Muscle of leg (tissue), 11 donors: Measurements from ENCODE around the gene CAPNS2. TPM values are rescaled to one million over a fixed set of nuclear protein-coding genes. Genes with fewer than 3 reads are reported as not detected.

Experiments
- DNase-seq: peaks from one replicate; pipeline ENCODE4 v3.0.0; 2013
- H3K27ac ChIP-seq: one replicate; pipeline ENCODE4 v1.5.1; 2013; ENCODE audit warnings: mild to moderate bottlenecking, low read length, control low read depth
- H3K27me3 ChIP-seq: one replicate; pipeline ENCODE4 v1.6.1; 2013; ENCODE audit warnings: low read length; ENCODE audit not compliant: control insufficient read depth, insufficient read depth
- H3K36me3 ChIP-seq: one replicate; pipeline ENCODE4 v1.6.1; 2013; ENCODE audit warnings: low read length; ENCODE audit not compliant: control insufficient read depth, insufficient read depth
- H3K4me1 ChIP-seq: one replicate; pipeline ENCODE4 v1.6.1; 2013; ENCODE audit warnings: low read length; ENCODE audit not compliant: control insufficient read depth, insufficient read depth
- H3K4me3 ChIP-seq: one replicate; pipeline ENCODE4 v1.5.1; 2013; ENCODE audit warnings: low read length, control low read depth
- H3K9me3 ChIP-seq: replicated peaks from 2 replicates; pipeline ENCODE4 v1.6.1; 2013; ENCODE audit warnings: low read depth, low read length; ENCODE audit not compliant: control insufficient read depth
- WGBS: methylation state at CpG from one replicate; pipeline ENCODE4 v1.1.5; 2013; ENCODE audit warnings: missing lambda C conversion rate; ENCODE audit not compliant: insufficient coverage; 5-methylcytosine and 5-hydroxymethylcytosine counted together
- polyA plus RNA-seq, 8 donors: library from polyadenylated mRNA; unstranded; fragments of 120-200 nt; gene quantifications; one replicate each; pipeline versions ENCODE4 v1.2.1 to v1.2.3, GENCODE V29; 2013; ENCODE audit warnings: inconsistent platforms in 1 of 8, low replicate concordance in 1 of 8; ENCODE audit not compliant: insufficient read length in 8 of 8, insufficient read depth in 1 of 8
- total RNA-seq: library from RNA; stranded (reverse); fragments of 120-200 nt; gene quantifications from one replicate; pipeline ENCODE4 v1.2.4, GENCODE V29; 2013

Gene CAPNS2
- total and polyA plus RNA-seq, 9 donors: 0.12 to 7.1 (median 0.17) TPM; not detected in 1

GRCh38 chr16:55565086-55565485, 1.4 kb upstream of the CAPNS2 start:
- no peak for DNase-seq
- WGBS: no CpG with 5 or more reads among the region's 1 CpG
- Histone ChIP-seq H3K36me3 (no peaks in the 10 kb centered on the region), H3K4me3 (no peak overlapping the region), H3K27ac (no peak overlapping the region), H3K4me1 (peaks cover 17% of the 10 kb centered on the region), H3K27me3 (no peaks in the 10 kb centered on the region), H3K9me3 (no peaks in the 10 kb centered on the region)

GRCh38 chr16:55567382-55567781, 898 bp downstream of the CAPNS2 start:
- Histone ChIP-seq H3K4me1 (peaks cover 17% of the 10 kb centered on the region), H3K27me3 (no peaks in the 10 kb centered on the region), H3K4me3 (no peak overlapping the region), H3K9me3 (no peaks in the 10 kb centered on the region), H3K27ac (peak overlapping the region; percentile 35), H3K36me3 (no peaks in the 10 kb centered on the region)
- WGBS: 78% methylated on average over 2 of the region's 3 CpGs
- peak; percentile 65 for DNase-seq

- Histone ChIP-seq H3K27me3 (no peaks in the 10 kb centered on the region), H3K36me3 (no peaks in the 10 kb centered on the region), H3K27ac (peak overlapping the region; percentile 65), H3K9me3 (no peaks in the 10 kb centered on the region), H3K4me3 (no peak overlapping the region), H3K4me1 (peaks cover 17% of the 10 kb centered on the region)
- WGBS: no CpG with 5 or more reads among the region's 3 CpGs
- peak; percentile 69 for DNase-seq
These were observed 1.7 kb downstream of the CAPNS2 start for GRCh38 chr16:55568207-55568606.

GRCh38 chr16:55569025-55569424, 2.5 kb downstream of the CAPNS2 start:
- DNase-seq: peak; percentile 94
- H3K27ac ChIP-seq: peak overlapping the region; percentile 65

GRCh38 chr16:55570159-55570558, 3.7 kb downstream of the CAPNS2 start:
- no peak for DNase-seq
- H3K27ac ChIP-seq: no peak overlapping the region
- no CpG with 5 or more reads among the region's 5 CpGs for WGBS
- H3K4me1 ChIP-seq: peaks cover 21% of the 10 kb centered on the region
- no peaks in the 10 kb centered on the region for H3K9me3 ChIP-seq
- no peak overlapping the region for H3K4me3 ChIP-seq
- no peaks in the 10 kb centered on the region for H3K27me3 ChIP-seq
- no peaks in the 10 kb centered on the region for H3K36me3 ChIP-seq

More at GRCh38 chr16:55569025-55569424, 2.5 kb downstream of the CAPNS2 start:
- Histone ChIP-seq H3K9me3 (no peaks in the 10 kb centered on the region), H3K4me3 (no peak overlapping the region), H3K36me3 (no peaks in the 10 kb centered on the region), H3K27me3 (no peaks in the 10 kb centered on the region), H3K4me1 (peaks cover 17% of the 10 kb centered on the region)
- no CpG with 5 or more reads among the region's 1 CpG for WGBS

- whole genome bisulfite sequencing: no CpG with 5 or more reads among the region's 1 CpG
- no peaks in the 10 kb centered on the region for H3K36me3 ChIP-seq
- no peak overlapping the region for H3K4me3 ChIP-seq
- H3K27me3 ChIP-seq: no peaks in the 10 kb centered on the region
- no peaks in the 10 kb centered on the region for H3K9me3 ChIP-seq
- peak; percentile 27 for DNase-seq
- H3K4me1 ChIP-seq: peaks cover 21% of the 10 kb centered on the region
- no peak overlapping the region for H3K27ac ChIP-seq
These were observed 4.9 kb downstream of the CAPNS2 start for GRCh38 chr16:55571191-55571897.

- WGBS: no CpG with 5 or more reads among the region's 4 CpGs
- no peaks in the 10 kb centered on the region for H3K9me3 ChIP-seq
- no peak overlapping the region for H3K27ac ChIP-seq
- H3K36me3 ChIP-seq: peaks cover 2% of the 10 kb centered on the region
- no peaks in the 10 kb centered on the region for H3K27me3 ChIP-seq
- peak; percentile 43 for DNase-seq
- H3K4me1 ChIP-seq: peaks cover 15% of the 10 kb centered on the region
- H3K4me3 ChIP-seq: no peak overlapping the region
These were observed 6.0 kb downstream of the CAPNS2 start for GRCh38 chr16:55572439-55572838.

GRCh38 chr16:55574811-55575210, 8.3 kb downstream of the CAPNS2 start:
- Histone ChIP-seq H3K9me3 (no peaks in the 10 kb centered on the region), H3K27ac (peak overlapping the region; percentile 83), H3K36me3 (peaks cover 16% of the 10 kb centered on the region), H3K4me1 (peaks cover 6% of the 10 kb centered on the region), H3K27me3 (no peaks in the 10 kb centered on the region), H3K4me3 (no peak overlapping the region)
- no CpG with 5 or more reads among the region's 2 CpGs for WGBS
- DNase-seq: peak; percentile 37

- H3K4me3 ChIP-seq: no peak overlapping the region
- no peaks in the 10 kb centered on the region for H3K27me3 ChIP-seq
- H3K4me1 ChIP-seq: peaks cover 6% of the 10 kb centered on the region
- WGBS: no CpG with 5 or more reads among the region's 1 CpG
- no peaks in the 10 kb centered on the region for H3K9me3 ChIP-seq
- DNase-seq: peak; percentile 97
- H3K27ac ChIP-seq: peak overlapping the region; percentile 83
- peaks cover 18% of the 10 kb centered on the region for H3K36me3 ChIP-seq
These were observed 9.0 kb downstream of the CAPNS2 start for GRCh38 chr16:55575496-55575895.

GRCh38 chr16:55576384-55576783, 9.9 kb downstream of the CAPNS2 start:
- peak; percentile 98 for DNase-seq
- 35% methylated on average over 2 of the region's 2 CpGs for WGBS
- peaks cover 18% of the 10 kb centered on the region for H3K36me3 ChIP-seq
- H3K4me3 ChIP-seq: no peak overlapping the region
- no peaks in the 10 kb centered on the region for H3K27me3 ChIP-seq
- peak overlapping the region; percentile 83 for H3K27ac ChIP-seq
- H3K4me1 ChIP-seq: peaks cover 6% of the 10 kb centered on the region
- H3K9me3 ChIP-seq: no peaks in the 10 kb centered on the region
